NCI-H524 (cell line): ENCODE measurements around the gene EIF3L.
"Not testable (repeated sequence)": the region's sequence is repeated elsewhere in the genome, so short reads cannot be mapped to it uniquely, and the experiment has no call there.

ENCODE experiments used
- DNase-seq, 2 experiments: peaks; one replicate each; lab custom pipeline; 2025; lab: John Stamatoyannopoulos, UW

The EIF3L gene

GRCh38 chr22:37849089-37849751, at the start of gene EIF3L:
Gene EIF3L (plus strand): TSS chr22:37849419. CDS start chr22:37849450, 31 bp downstream.
- peak; percentile 76 to 89 for DNase-seq

DNA sequence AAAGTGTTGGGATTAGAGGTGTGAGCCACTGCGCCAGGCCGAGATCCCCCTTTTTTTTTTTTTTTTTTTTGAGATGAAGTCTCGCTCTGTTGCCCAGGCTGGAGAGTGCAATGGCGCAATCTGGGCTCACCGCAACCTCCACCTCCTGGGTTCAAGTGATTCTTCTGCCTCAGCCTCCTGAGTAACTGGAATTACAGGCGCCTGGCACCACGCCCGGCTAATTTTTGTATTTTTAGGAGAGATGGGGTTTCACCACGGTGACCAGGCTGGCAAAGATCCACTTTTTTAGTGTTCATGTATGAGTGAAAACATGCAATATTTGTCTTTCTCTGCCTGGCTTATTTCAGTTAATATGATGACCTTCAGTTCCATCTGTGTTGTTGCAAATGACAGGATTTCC, 49.2 kb upstream of the EIF3L start:
- DNase-seq, result not testable (repeated sequence)

DNA sequence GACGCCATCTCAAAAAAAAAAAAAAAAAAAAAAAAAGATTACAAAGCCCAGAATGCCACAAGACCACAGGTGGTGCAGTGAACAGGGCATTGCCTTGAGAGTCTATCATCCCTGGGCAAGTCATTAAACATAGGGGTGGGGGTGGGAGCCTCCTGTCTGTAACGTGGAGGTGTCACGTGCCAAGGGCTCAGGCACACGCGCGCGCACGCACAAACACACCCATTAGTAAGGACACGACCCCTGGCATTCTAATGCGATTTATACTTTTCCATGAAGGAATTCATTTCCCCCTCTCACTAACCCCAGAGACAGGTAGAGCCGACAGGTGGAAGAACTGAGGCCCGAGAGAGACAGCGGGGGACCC, 47.3 kb upstream of the EIF3L start:
- peak; percentile 68 to 78 for DNase-seq

- DNase-seq, result peak; percentile 63 to 80
Observed at GRCh38 chr22:37802310-37803194, 46.7 kb upstream of the EIF3L start.

- peak; percentile 14 to 43 for DNase-seq
Observed at GRCh38 chr22:37803195-37803638, 46.0 kb upstream of the EIF3L start.

- DNase-seq, result no peak
Observed at GRCh38 chr22:37803639-37804351, 45.4 kb upstream of the EIF3L start.

GRCh38 chr22:37804352-37804880, 44.8 kb upstream of the EIF3L start:
- DNase-seq, result no peak

DNA sequence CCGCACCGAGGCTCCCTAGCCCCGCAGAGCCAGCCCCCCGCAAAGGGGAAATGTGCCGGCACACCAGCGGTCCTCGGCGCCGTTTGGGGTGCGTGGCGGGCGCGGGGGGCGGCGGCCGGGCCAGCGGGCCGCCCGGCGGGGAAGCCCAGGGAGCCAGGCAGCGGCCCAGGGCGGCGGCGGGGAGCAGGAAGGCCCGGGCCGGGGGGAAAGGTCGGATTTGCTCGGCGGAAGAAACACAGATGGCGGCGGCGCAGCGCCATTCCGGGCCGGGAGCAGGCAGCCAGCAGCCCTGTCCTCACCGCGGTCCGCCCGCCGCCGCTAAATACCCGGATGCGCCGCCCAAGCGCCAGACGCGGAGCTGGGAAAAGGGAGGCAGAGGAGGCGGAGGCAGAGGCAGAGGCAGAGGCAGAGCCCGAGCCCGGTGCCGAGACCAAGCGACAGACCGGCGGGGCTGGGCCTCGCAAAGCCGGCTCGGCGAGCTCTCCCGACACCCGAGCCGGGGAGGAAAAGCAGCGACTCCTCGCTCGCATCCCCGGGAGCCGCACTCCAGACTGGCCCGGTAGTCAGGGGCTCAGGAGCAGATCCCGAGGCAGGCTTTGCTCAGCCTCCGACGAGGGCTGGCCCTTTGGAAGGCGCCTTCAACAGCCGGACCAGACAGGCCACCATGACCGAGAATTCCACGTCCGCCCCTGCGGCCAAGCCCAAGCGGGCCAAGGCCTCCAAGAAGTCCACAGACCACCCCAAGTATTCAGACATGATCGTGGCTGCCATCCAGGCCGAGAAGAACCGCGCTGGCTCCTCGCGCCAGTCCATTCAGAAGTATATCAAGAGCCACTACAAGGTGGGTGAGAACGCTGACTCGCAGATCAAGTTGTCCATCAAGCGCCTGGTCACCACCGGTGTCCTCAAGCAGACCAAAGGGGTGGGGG, 44.1 kb upstream of the EIF3L start:
- peak; percentile 41 to 77 for DNase-seq

DNA sequence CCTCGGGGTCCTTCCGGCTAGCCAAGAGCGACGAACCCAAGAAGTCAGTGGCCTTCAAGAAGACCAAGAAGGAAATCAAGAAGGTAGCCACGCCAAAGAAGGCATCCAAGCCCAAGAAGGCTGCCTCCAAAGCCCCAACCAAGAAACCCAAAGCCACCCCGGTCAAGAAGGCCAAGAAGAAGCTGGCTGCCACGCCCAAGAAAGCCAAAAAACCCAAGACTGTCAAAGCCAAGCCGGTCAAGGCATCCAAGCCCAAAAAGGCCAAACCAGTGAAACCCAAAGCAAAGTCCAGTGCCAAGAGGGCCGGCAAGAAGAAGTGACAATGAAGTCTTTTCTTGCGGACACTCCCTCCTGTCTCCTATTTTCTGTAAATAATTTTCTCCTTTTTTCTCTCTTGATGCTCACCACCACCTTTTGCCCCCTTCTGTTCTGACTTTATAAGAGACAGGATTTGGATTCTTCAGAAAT, 43.4 kb upstream of the EIF3L start:
- DNase-seq, result no peak

DNA sequence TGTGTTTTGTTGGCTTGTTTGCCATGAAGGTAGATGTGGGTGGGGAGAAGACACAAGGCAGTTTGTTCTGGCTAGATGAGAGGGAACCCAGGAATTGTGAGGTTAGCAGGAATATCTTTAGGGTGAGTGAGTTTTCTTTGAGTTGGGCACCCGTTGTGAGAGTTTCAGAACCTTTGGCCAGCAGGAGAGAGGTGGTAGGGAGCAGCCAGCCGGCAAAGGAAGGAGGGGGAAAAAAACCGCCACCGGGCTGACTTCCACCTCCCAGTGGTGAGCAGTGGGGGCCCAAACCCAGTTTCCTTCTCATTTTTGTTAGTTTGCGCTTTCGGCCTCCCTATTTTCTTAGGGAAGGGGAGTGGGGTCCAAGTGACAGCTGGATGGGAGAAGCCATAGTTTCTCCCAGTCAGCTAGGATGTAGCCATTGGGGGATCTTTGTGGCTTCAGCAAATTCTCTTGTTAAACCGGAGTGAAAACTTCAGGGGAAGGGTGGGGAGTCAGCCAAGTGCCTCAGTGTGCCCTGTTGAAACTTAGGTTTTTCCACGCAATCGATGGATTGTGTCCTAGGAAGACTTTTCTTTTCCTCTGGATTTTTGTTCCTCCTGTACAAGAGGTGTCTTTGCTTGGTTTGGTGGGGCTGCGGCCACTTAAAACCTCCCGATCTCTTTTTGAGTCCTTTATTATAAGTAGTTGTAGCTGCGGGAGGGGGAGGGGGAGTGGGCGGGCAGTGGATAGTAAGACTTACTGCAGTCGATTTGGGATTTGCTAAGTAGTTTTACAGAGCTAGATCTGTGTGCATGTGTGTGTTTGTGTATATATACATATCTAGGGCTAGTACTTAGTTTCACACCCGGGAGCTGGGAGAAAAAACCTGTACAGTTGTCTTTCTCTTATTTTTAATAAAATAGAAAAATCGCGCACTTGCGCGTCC, 42.5 kb upstream of the EIF3L start:
- peak in 1 of 2 experiments; percentile 36 for DNase-seq

DNA sequence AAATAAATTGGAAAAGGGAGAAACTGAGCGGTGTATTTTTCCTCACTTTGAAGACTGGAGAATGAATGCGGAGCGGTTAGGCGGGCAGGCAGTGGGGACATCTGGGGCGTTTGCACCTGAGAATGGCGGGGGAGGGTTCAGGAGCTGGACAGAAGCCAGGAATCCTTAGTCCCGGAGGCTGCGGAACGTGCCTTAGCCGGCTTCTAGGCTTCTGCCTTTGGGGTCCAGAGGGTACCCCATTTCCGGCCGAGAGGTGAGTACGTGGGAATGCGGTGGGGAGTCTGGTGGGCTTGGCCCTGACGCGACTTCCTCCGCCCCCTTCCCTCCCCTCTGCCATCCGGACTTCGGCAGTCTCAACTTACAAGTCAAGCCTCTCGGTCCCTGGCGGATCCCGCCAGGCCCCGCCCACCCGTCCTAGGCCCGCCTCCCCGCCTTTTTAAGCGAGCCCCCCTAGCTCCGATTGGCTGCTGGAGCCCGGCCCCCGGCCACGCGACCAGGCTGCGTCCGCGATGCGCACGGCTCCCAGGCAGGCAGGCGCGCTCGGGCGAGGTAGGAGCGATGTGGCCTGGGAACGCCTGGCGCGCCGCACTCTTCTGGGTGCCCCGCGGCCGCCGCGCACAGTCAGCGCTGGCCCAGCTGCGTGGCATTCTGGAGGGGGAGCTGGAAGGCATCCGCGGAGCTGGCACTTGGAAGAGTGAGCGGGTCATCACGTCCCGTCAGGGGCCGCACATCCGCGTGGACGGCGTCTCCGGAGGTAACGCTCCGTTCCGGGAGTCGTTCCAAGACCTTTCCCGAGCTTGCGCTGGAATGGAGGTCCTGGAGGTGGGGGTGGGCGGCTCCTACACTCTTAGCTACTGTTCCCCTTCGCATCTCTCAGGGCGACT, 41.6 kb upstream of the EIF3L start, which contains the start of gene GCAT:
Gene GCAT, plus strand, starts transcription at position 525 of the 884 bp plus-strand sequence. Its CDS starts 34 bp downstream, at position 559.
- DNase-seq, result peak; percentile 93 to 97

- no peak for DNase-seq
Observed at GRCh38 chr22:37808294-37808657, 40.9 kb upstream of the EIF3L start.

DNA sequence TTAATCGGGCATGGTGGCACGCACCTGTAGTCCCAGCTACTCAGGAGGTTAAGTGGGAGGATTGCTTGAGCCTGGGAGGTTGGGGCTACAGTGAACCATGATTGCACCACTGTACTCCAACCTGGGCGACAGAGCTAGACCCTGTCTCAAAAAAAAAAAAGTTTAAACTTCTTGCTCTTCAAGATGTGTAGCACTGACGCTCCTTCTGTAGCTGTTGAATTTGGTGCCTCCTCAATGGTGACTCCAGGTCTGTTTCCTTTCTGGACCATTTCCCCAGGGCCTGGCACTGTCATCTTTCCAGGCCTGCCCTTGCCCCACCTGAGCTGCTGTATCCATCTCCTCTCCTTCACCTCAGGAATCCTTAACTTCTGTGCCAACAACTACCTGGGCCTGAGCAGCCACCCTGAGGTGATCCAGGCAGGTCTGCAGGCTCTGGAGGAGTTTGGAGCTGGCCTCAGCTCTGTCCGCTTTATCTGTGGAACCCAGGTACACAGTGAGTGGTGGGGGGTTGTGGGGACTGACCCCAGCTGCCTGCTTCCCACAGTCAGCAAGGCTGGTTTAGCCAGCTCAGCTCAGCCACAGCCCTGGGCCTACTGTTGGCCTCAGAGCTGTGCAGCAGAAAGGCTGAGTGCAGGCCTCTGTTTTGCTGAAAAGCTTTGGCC, 39.4 kb upstream of the EIF3L start:
- DNase-seq, result no peak

- DNase-seq, result no peak
Observed at GRCh38 chr22:37811867-37812266, 37.4 kb upstream of the EIF3L start.

- DNase-seq, result no peak
Observed at GRCh38 chr22:37812869-37813678, 36.1 kb upstream of the EIF3L start.

GRCh38 chr22:37815593-37815992, 33.6 kb upstream of the EIF3L start:
- DNase-seq, result no peak

DNA sequence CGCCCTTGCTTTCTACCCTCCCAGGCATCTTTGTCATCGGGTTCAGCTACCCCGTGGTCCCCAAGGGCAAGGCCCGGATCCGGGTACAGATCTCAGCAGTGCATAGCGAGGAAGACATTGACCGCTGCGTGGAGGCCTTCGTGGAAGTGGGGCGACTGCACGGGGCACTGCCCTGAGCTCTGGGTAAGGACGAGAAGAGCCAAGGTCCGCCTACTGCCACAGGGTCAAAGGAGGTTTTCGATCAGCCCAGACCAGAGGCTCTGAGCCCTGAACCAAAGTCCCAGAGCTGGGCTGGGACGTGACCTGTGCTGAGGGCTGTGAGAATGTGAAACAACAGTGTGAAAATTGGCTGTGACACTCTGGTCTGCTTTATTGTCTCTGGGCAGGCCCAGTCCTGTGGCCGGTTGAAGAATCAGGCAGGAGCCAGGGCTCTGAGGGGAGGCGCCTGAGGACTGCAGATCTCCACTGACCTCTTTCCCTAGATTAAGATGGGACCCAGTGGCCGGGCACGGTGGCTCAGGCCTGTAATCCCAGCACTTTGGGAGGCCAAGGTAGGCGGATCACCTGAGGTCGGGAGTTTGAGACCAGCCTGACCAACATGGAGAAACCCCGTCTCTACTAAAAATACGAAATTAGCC, 32.6 kb upstream of the EIF3L start:
- DNase-seq, result no peak
